Measurements from ENCODE around the gene CUL1. TPM values are rescaled to one million over a fixed set of nuclear protein-coding genes. Genes with fewer than 3 reads are reported as not detected.

The CUL1 gene
- total RNA-seq, 2 experiments from 2014 or later: 46.9 to 48.7 TPM

DNA sequence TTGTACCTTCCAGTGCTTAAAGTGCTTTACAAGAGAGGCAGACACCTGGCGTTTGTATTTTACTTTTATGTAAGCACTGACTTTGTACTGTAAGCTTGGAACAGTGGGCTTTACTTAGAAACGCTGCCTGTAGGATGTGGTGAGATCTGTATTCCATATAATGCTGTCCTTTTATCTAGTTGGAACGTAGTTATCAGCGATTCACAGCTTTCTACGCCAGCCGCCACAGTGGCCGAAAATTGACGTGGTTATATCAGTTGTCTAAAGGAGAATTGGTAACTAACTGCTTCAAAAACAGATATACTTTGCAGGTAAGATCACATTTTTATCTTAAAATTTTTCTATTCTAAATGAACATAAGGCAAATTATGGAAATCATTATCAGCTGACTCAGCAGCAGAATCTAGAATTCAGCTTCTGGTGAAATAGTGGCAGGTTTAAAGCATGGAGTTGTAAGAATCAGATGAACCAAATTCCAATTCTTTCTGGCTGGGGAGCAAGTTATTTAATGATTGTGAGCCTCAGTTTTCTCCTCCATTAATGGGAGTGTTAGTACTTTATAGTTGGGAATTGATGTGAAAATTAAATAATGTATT, 91.5 kb downstream of the CUL1 start:
- CTCF ChIA-PET: interaction anchor here (0.8 to 1.2 kb wide), 3 partner anchors 173 to 215 kb away, joined by 3 to 4 read pairs (median 3); no protein-coding TSS in a partner anchor
- DNase-seq: no peak
- Mint-ChIP-seq H3K27me3 (no peaks in the 10 kb centered on the region), H3K4me1 (peaks cover 3% of the 10 kb centered on the region), H3K4me3 (no peak overlapping the region), H3K36me3 (ENCODE audit: low read depth) (peaks cover 72% of the 10 kb centered on the region), H3K9me3 (no peaks in the 10 kb centered on the region), H3K27ac (no peak overlapping the region)
- POLR2A ChIA-PET: no interaction called here

GRCh38 chr7:148790850-148791249, 92.1 kb downstream of the CUL1 start:
- Mint-ChIP-seq H3K4me1 (peaks cover 3% of the 10 kb centered on the region), H3K4me3 (no peak overlapping the region), H3K27ac (no peak overlapping the region), H3K27me3 (no peaks in the 10 kb centered on the region), H3K9me3 (no peaks in the 10 kb centered on the region), H3K36me3 (ENCODE audit: low read depth) (peaks cover 71% of the 10 kb centered on the region)
- CTCF ChIA-PET: interaction anchor here (0.8 to 1.2 kb wide), 3 partner anchors 172 to 215 kb away, joined by 3 to 4 read pairs (median 3); no protein-coding TSS in a partner anchor
- no peak for DNase-seq
- POLR2A ChIA-PET: no interaction called here

GRCh38 chr7:148791546-148791945, 92.8 kb downstream of the CUL1 start:
- Mint-ChIP-seq H3K4me1 (peaks cover 3% of the 10 kb centered on the region), H3K4me3 (no peak overlapping the region), H3K9me3 (no peaks in the 10 kb centered on the region), H3K27ac (no peak overlapping the region), H3K27me3 (no peaks in the 10 kb centered on the region), H3K36me3 (ENCODE audit: low read depth) (peaks cover 70% of the 10 kb centered on the region)
- DNase-seq: no peak
- POLR2A ChIA-PET: no interaction called here
- CTCF ChIA-PET: interaction anchor here (1.0 to 1.2 kb wide), 2 partner anchors 172 to 216 kb away, joined by 3 to 4 read pairs; no protein-coding TSS in a partner anchor

DNA sequence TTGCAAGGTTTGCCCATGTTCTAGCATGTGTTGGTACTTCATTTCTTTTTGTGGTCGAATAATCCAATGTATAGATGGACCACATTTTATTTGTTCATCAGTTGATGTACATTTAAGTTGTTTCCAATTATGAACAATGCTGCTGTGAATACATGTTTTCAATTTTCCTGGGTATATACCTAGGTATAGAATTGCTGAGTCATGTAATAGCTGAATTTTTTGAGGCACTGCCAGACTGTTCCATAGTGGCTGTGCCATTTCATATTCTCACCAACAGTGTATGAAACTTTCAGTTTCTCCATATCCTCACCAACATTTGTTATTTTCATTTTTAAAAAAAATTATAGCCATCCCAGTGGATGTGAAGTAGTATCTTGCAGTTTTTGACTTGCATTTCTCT, 94.9 kb downstream of the CUL1 start:
- Mint-ChIP-seq H3K4me1 (peaks cover 3% of the 10 kb centered on the region), H3K27ac (no peak overlapping the region), H3K27me3 (no peaks in the 10 kb centered on the region), H3K4me3 (no peak overlapping the region), H3K36me3 (ENCODE audit: low read depth) (peaks cover 62% of the 10 kb centered on the region), H3K9me3 (no peaks in the 10 kb centered on the region)
- ChIA-PET POLR2A (interaction anchor here (0.6 kb wide), 1 partner anchor 20 kb away, joined by 3 read pairs; no protein-coding TSS in a partner anchor), CTCF (no interaction called here)
- no peak for DNase-seq

- Mint-ChIP-seq H3K27ac (no peak overlapping the region), H3K36me3 (ENCODE audit: low read depth) (peaks cover 62% of the 10 kb centered on the region), H3K9me3 (no peaks in the 10 kb centered on the region), H3K27me3 (no peaks in the 10 kb centered on the region), H3K4me1 (peaks cover 3% of the 10 kb centered on the region), H3K4me3 (no peak overlapping the region)
- DNase-seq: no peak
- POLR2A ChIA-PET: no interaction called here
- CTCF ChIA-PET: no interaction called here
These were observed 95.8 kb downstream of the CUL1 start for GRCh38 chr7:148794476-148794875.

DNA sequence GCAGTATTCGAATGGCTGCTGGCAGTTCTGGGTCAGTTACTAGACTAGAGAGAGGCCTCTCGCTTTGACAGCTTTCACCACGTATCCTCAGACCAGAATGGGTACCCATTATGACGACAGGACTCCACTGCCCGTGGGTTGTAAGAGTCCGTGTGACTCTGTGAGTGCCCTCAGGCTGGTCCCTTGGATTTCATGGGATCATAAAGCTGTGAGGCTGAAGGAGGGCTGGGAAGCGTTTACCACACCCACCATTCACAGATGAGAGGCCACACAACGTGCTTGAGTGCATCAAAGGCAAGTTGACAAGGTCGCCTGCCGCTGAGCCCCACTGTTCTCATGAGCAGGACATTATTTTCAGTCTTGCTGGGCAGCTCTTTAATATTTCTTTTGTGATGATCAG, 98.1 kb downstream of the CUL1 start:
- Mint-ChIP-seq H3K9me3 (no peaks in the 10 kb centered on the region), H3K4me1 (peaks cover 3% of the 10 kb centered on the region), H3K27ac (no peak overlapping the region), H3K27me3 (no peaks in the 10 kb centered on the region), H3K4me3 (no peak overlapping the region), H3K36me3 (ENCODE audit: low read depth) (peaks cover 67% of the 10 kb centered on the region)
- no peak for DNase-seq
- ChIA-PET POLR2A (no interaction called here), CTCF (interaction anchor here (2.2 kb wide), 1 partner anchor 166 kb away, joined by 5 read pairs; no protein-coding TSS in a partner anchor)

DNA sequence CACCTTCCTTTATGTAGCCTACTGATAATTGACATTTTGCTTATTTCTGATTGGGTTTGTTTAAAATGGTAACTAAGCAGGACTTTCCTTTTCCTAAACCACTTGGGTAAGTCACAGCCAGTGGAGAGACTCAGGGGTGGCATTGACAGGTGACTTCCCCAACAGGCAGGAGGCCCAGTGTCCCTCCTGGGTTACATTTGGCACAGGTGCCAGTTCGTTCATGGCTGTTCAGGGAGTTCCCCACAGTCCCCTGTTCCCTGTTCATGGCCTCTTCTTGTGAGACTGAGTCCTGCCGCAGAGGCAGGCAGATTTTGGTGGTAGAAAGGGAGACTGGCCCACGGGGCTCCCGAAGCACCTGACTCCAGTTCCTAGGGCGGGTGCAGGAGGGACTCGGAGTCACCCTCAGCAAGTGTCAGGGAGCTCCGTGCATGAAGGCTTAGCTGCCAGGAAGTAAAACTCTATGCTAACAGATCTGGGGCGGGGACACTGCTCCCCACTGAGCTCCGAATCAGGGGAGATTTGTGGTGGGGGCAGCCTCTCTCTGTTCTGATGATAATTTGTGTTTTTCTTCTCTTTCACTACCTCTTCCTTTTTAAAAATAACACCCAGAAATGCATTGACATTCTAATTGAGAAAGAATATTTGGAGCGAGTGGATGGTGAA, 101.3 kb downstream of the CUL1 start:
- Mint-ChIP-seq H3K36me3 (ENCODE audit: low read depth) (peaks cover 54% of the 10 kb centered on the region), H3K4me3 (no peak overlapping the region), H3K9me3 (no peaks in the 10 kb centered on the region), H3K27me3 (no peaks in the 10 kb centered on the region), H3K27ac (no peak overlapping the region), H3K4me1 (no peaks in the 10 kb centered on the region)
- POLR2A ChIA-PET: no interaction called here
- no peak for DNase-seq
- CTCF ChIA-PET: no interaction called here

DNA sequence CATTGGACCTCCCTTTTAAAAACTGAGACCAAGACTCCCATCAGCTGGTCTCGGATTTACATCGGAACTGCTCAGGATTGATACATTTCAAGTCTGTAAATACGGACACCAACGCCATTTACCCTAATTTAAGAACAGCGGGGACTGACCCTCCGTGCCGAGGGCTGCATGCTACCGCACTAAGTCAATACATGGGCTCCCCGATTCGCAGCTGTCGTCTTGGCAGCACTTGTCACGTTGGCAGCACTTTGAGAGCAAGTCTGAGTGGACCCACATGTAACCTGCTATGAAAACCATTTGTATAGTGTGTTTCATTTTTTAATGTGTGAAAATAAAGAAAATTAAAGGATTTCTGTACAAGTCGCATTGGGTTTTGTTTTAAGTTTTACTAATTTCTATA, 102.0 kb downstream of the CUL1 start:
- ChIA-PET POLR2A (no interaction called here), CTCF (no interaction called here)
- no peak for DNase-seq
- H3K4me1 Mint-ChIP-seq: no peaks in the 10 kb centered on the region
- H3K36me3 Mint-ChIP-seq (ENCODE audit: low read depth): peaks cover 54% of the 10 kb centered on the region
- H3K9me3 Mint-ChIP-seq: no peaks in the 10 kb centered on the region
- no peaks in the 10 kb centered on the region for H3K27me3 Mint-ChIP-seq
- H3K27ac Mint-ChIP-seq: no peak overlapping the region
- H3K4me3 Mint-ChIP-seq: no peak overlapping the region

- Mint-ChIP-seq H3K4me3 (no peak overlapping the region), H3K9me3 (no peaks in the 10 kb centered on the region), H3K27ac (no peak overlapping the region), H3K27me3 (no peaks in the 10 kb centered on the region), H3K36me3 (ENCODE audit: low read depth) (peaks cover 58% of the 10 kb centered on the region), H3K4me1 (no peaks in the 10 kb centered on the region)
- ChIA-PET CTCF (no interaction called here), POLR2A (interaction anchor here (0.9 to 2.5 kb wide), 4 partner anchors 11 to 139 kb away, joined by 3 to 7 read pairs (median 5); no protein-coding TSS in a partner anchor)
- DNase-seq: no peak
These were observed 103.4 kb downstream of the CUL1 start for GRCh38 chr7:148802101-148802493.

GRCh38 chr7:148803094-148803493, 104.4 kb downstream of the CUL1 start:
- CTCF ChIA-PET: no interaction called here
- POLR2A ChIA-PET: interaction anchor here (0.8 to 2.5 kb wide), 6 partner anchors 10 to 163 kb away, joined by 3 to 7 read pairs (median 4); no protein-coding TSS in a partner anchor

DNA sequence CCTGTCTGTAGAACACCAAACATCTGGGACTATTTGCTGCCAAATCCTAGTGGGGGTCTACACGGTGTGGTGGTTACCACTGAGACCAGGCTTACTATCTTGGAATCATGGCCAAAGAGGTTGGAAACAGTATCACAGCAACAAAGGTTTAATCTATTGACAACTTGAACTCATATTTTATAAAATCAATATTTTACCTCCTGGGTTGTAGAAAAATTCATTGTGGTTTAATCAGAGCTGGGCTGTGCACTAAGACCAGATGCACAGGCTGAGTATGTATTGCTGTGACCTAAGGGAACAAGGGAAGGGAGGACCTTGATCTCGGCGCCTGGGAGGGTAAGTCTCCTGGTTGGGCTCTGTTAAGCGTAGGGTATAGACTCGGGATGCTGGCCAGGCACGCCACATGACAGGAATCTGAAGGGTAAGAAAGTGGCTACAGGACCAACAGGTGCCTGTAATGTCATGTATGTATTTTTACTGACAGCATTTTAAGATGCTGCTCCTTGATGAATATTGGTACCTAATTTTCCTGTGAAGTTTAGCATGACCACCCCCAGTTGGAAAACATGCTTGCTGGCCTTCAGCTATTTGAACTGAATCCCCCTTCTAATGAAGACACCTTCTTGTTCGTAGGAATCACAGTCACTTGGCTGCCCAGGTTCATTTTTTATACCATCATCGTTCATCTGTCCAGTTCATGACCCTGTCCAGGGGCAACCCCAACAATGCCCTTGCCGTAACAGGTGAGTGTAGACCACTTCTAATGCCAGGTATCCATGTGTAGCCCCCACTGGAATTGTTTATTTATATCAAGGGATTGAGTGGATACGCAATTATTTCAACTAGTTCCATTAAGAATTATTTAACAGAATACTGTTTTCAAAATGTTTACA, 105.9 kb downstream of the CUL1 start:
- Mint-ChIP-seq H3K4me1 (no peaks in the 10 kb centered on the region), H3K9me3 (no peaks in the 10 kb centered on the region), H3K36me3 (ENCODE audit: low read depth) (peaks cover 60% of the 10 kb centered on the region), H3K4me3 (no peak overlapping the region), H3K27me3 (no peaks in the 10 kb centered on the region), H3K27ac (peak overlapping the region; percentile 47)
- no peak for DNase-seq
- CTCF ChIA-PET: interaction anchor here (0.9 to 1.3 kb wide), 2 partner anchors 12 to 158 kb away, joined by 3 read pairs; no protein-coding TSS in a partner anchor
- POLR2A ChIA-PET: interaction anchor here (1.4 to 1.5 kb wide), 2 partner anchors 10 to 104 kb away, joined by 3 to 5 read pairs; no protein-coding TSS in a partner anchor

More at GRCh38 chr7:148803094-148803493, 104.4 kb downstream of the CUL1 start:
- H3K27ac Mint-ChIP-seq: no peak overlapping the region
- H3K4me1 Mint-ChIP-seq: no peaks in the 10 kb centered on the region
- no peaks in the 10 kb centered on the region for H3K27me3 Mint-ChIP-seq
- no peaks in the 10 kb centered on the region for H3K9me3 Mint-ChIP-seq
- H3K36me3 Mint-ChIP-seq (ENCODE audit: low read depth): peaks cover 60% of the 10 kb centered on the region
- no peak overlapping the region for H3K4me3 Mint-ChIP-seq
- DNase-seq: no peak

GRCh38 chr7:148806187-148806586, 107.5 kb downstream of the CUL1 start:
- no peak overlapping the region for H3K4me3 Mint-ChIP-seq
- peaks cover 60% of the 10 kb centered on the region for H3K36me3 Mint-ChIP-seq (ENCODE audit: low read depth)
- CTCF ChIA-PET: no interaction called here
- H3K4me1 Mint-ChIP-seq: no peaks in the 10 kb centered on the region
- DNase-seq: no peak
- POLR2A ChIA-PET: interaction anchor here (1.3 to 1.4 kb wide), 2 partner anchors 77 to 105 kb away, joined by 3 read pairs; no protein-coding TSS in a partner anchor
- H3K27me3 Mint-ChIP-seq: no peaks in the 10 kb centered on the region
- H3K27ac Mint-ChIP-seq: no peak overlapping the region
- H3K9me3 Mint-ChIP-seq: no peaks in the 10 kb centered on the region

GRCh38 chr7:148807436-148807835, 108.7 kb downstream of the CUL1 start:
- Mint-ChIP-seq H3K4me1 (no peaks in the 10 kb centered on the region), H3K9me3 (no peaks in the 10 kb centered on the region), H3K4me3 (no peak overlapping the region), H3K36me3 (ENCODE audit: low read depth) (peaks cover 63% of the 10 kb centered on the region), H3K27me3 (no peaks in the 10 kb centered on the region), H3K27ac (no peak overlapping the region)
- POLR2A ChIA-PET: interaction anchor here (1.2 kb wide), 1 partner anchor 9 kb away, joined by 4 read pairs; no protein-coding TSS in a partner anchor
- CTCF ChIA-PET: interaction anchor here (0.6 kb wide), 1 partner anchor 123 kb away, joined by 3 read pairs; no protein-coding TSS in a partner anchor
- no peak for DNase-seq

Data from activated CD4-positive, alpha-beta memory T cell treated with anti-CD3 and anti-CD28 coated beads, Interleukin-2, amount 10 ng/mL, durations not matched to agents 7 days and 5 days (primary cell).